Measurements from ENCODE around the gene GBA2.

GRCh38 chr9:35771534-35771933 is 22.5 kb upstream of the GBA2 start:
- TF ChIP-seq CTCF (IDR thresholded peaks at IDR 0.05) (no peak), POLR2AphosphoS5 (IDR thresholded peaks at IDR 0.05) (no peak), POLR2A (IDR thresholded peaks at IDR 0.05) (no peak)

Measured in prostate gland (tissue), 2 donors.